Keratinocyte (primary cell): ENCODE data around the gene BEST2.

ENCODE experiments used
- EZH2 ChIP-seq: IDR thresholded peaks from one replicate; pipeline ENCODE4 v1.6.1; 2012; ENCODE audit warnings: inconsistent platforms, mild to moderate bottlenecking, low read length, moderate library complexity
- TF ChIP-seq, protein P1 (sequence below), 3 experiments: IDR thresholded peaks in 1 of 3; conservative IDR thresholded peaks in 1 of 3; optimal IDR thresholded peaks in 1 of 3; 2 replicates in 2 of 3; 3 replicates in 1 of 3; pipeline versions ENCODE3 to v1.5.1; 2011; ENCODE audit warnings: low read length in 3 of 3, mild to moderate bottlenecking in 3 of 3, moderate library complexity in 2 of 3, control low read depth in 1 of 3, inconsistent platforms in 1 of 3; ENCODE audit not compliant: insufficient read depth in 2 of 3; ENCODE audit errors: extremely low read depth in 1 of 3

DNA sequence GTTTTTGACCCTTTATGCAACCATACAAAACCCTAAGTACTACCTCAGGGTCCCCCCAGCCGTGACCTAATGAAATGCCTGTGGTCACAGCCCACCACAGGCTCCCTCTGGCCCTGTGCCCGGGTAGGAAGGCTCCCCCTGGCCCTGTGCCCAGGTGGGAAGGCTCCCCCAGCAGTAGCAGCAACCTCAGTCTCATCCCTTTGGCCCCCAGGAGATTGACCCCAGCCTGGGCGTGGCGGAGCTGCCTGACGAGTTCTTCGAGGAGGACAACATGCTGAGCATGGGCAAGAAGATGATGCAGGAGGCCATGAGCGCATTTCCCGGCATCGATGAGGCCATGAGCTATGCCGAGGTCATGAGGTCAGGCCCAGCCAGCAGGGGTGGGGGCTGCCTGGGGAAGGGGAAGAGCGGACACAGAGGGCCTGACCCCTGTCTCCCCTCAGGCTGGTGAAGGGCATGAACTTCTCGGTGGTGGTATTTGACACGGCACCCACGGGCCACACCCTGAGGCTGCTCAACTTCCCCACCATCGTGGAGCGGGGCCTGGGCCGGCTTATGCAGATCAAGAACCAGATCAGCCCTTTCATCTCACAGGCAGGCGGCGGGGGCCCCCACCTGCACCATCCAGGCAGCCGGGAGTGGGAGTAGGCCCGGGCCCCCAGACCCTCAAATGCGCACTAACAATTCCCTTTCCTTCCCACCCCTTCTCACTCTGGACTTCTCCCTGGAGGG is 6.3 kb upstream of the BEST2 start:
- TF ChIP-seq, protein P1, sequence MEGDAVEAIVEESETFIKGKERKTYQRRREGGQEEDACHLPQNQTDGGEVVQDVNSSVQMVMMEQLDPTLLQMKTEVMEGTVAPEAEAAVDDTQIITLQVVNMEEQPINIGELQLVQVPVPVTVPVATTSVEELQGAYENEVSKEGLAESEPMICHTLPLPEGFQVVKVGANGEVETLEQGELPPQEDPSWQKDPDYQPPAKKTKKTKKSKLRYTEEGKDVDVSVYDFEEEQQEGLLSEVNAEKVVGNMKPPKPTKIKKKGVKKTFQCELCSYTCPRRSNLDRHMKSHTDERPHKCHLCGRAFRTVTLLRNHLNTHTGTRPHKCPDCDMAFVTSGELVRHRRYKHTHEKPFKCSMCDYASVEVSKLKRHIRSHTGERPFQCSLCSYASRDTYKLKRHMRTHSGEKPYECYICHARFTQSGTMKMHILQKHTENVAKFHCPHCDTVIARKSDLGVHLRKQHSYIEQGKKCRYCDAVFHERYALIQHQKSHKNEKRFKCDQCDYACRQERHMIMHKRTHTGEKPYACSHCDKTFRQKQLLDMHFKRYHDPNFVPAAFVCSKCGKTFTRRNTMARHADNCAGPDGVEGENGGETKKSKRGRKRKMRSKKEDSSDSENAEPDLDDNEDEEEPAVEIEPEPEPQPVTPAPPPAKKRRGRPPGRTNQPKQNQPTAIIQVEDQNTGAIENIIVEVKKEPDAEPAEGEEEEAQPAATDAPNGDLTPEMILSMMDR (optimal IDR thresholded peaks at IDR 0.05 in 1 of 3, IDR thresholded peaks at IDR 0.05 in 1 of 3, conservative IDR thresholded peaks at IDR 0.05 in 1 of 3; ENCODE audit: extremely low read depth in 1 of 3, insufficient read depth in 2 of 3, low read length in 3 of 3): no peak
- no peak for TF ChIP-seq EZH2
